Naive thymus-derived CD4-positive, alpha-beta T cell (primary cell): ENCODE results near the gene KRT26. TPM values are rescaled to one million over a fixed set of nuclear protein-coding genes. Genes with fewer than 3 reads are reported as not detected.

ENCODE experiments used
- ATAC-seq: fragments of 150-1000 bp; cut with Tn5 transposase; 2 replicates; pipeline ENCODE4 v1.10.0; 2021; ENCODE audit warnings: mild to moderate bottlenecking, moderate library complexity
- CTCF ChIA-PET: fragments of 350-600 bp; sonication (Branson Sonifier 250); formaldehyde crosslinking; loops from one replicate; lab custom pipeline; 2021; ENCODE audit warnings: antibody characterized with exemption; lab: Charles Lee
- POLR2A ChIA-PET: fragments of 350-600 bp; sonication (Branson Sonifier 250); formaldehyde crosslinking; loops from one replicate; lab custom pipeline; 2021; ENCODE audit warnings: antibody characterized with exemption, inconsistent platforms; lab: Charles Lee
- DNase-seq, 9 donors: peaks; one replicate each; pipeline versions ENCODE4 v3.0.0 to v3.0.0-alpha.2; 2020 to 2022; ENCODE audit warnings: mixed read lengths in 1 of 9
- H3K27ac ChIP-seq: one replicate; pipeline ENCODE4 v1.7.0; 2013; ENCODE audit warnings: mild to moderate bottlenecking, low read depth, low read length, moderate library complexity
- H3K27me3 ChIP-seq, 2 donors: one replicate each; pipeline ENCODE4 v1.7.0; 2013; ENCODE audit warnings: low read length in 2 of 2, mild to moderate bottlenecking in 2 of 2, moderate library complexity in 2 of 2; ENCODE audit not compliant: control insufficient read depth in 2 of 2, insufficient read depth in 2 of 2
- H3K36me3 ChIP-seq, 3 experiments: 1 replicate in 2 of 3; 2 replicates in 1 of 3; pipeline ENCODE4 v1.7.0; 2013; ENCODE audit warnings: low read length in 3 of 3, mild to moderate bottlenecking in 3 of 3, moderate library complexity in 1 of 3; ENCODE audit not compliant: insufficient read depth in 3 of 3, control insufficient read depth in 2 of 3
- H3K4me1 ChIP-seq, 2 donors: one replicate each; pipeline ENCODE4 v1.7.0; 2013; ENCODE audit warnings: low read length in 2 of 2, mild to moderate bottlenecking in 2 of 2, moderate library complexity in 1 of 2; ENCODE audit not compliant: control insufficient read depth in 2 of 2, insufficient read depth in 2 of 2
- H3K4me3 ChIP-seq: 2 replicates; pipeline ENCODE4 v1.7.0; 2013; ENCODE audit warnings: mild to moderate bottlenecking, low read length
- H3K9me3 ChIP-seq, 3 experiments: 1 replicate in 2 of 3; 2 replicates in 1 of 3; pipeline ENCODE4 v1.7.0; 2013; ENCODE audit warnings: low read length in 3 of 3; ENCODE audit not compliant: control insufficient read depth in 2 of 3
- H3K27ac Mint-ChIP-seq, 9 donors: one replicate each; pipeline ENCODE4 v1.8.0; 2020 to 2022; ENCODE audit warnings: mixed read lengths in 9 of 9, mild to moderate bottlenecking in 8 of 9, moderate library complexity in 5 of 9, inconsistent platforms in 2 of 9
- H3K27me3 Mint-ChIP-seq, 5 donors: one replicate each; pipeline ENCODE4 v1.8.0; 2021 to 2022; ENCODE audit warnings: mixed read lengths in 5 of 5, mild to moderate bottlenecking in 1 of 5
- H3K36me3 Mint-ChIP-seq, 5 donors: one replicate each; pipeline ENCODE4 v1.8.0; 2020 to 2022; ENCODE audit warnings: mixed read lengths in 5 of 5, mild to moderate bottlenecking in 3 of 5, inconsistent platforms in 1 of 5
- H3K4me1 Mint-ChIP-seq, 7 donors: one replicate each; pipeline ENCODE4 v1.8.0; 2020 to 2022; ENCODE audit warnings: mixed read lengths in 7 of 7, mild to moderate bottlenecking in 3 of 7, inconsistent platforms in 1 of 7
- H3K4me3 Mint-ChIP-seq, 10 donors: one replicate each; pipeline ENCODE4 v1.8.0; 2020 to 2022; ENCODE audit warnings: mild to moderate bottlenecking in 10 of 10, mixed read lengths in 10 of 10, moderate library complexity in 6 of 10, inconsistent platforms in 2 of 10
- H3K9me3 Mint-ChIP-seq, 11 donors: one replicate each; pipeline ENCODE4 v1.8.0; 2020 to 2022; ENCODE audit warnings: mixed read lengths in 11 of 11, mild to moderate bottlenecking in 4 of 11, inconsistent platforms in 1 of 11, moderate library complexity in 1 of 11
- intact Hi-C, 2 donors: fragments of 100-400 bp; cut with micrococcal nuclease; formaldehyde crosslinking; loops; one replicate each; pipeline ENCODE4 v1.15.1; 2023
- polyA plus RNA-seq, 2 donors: library from polyadenylated mRNA; unstranded; fragments of 300-500 nt; fragmentation: Illumina TruSeq; gene quantifications; one replicate each; pipeline ENCODE4 v1.2.3, GENCODE V29; 2021
- total RNA-seq, 6 experiments: library from RNA in 5 of 6; stranded (reverse) in 5 of 6; gene quantifications; 1 replicate in 5 of 6; 2 replicates in 1 of 6; pipeline ENCODE4 v1.2.3 and lab custom pipeline; 2021 to 2026

The KRT26 gene
- total and polyA plus RNA-seq, 7 experiments from 2014 or later = not detected

DNA sequence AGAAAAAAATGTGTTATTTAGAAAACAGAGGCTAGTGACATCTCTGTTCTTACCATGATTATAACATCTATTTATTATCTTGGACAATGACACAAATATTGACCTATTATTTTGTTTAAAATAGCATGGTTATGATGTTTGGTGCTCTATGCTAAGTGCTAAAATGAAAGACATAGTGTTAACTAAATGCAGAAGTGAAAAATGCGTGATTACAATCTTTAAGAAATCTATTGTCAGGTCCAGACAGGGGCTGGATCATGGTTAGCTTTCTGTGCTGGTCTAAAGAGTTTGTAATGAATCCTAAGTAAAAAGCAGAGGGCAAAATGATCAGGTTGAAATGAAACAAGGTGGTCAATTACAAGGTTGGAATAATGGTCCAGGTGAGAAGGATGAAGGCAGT lies 28.4 kb upstream of the KRT26 start:
- peaks cover 0 to 4% (median 0%) of the 10 kb centered on the region in 5 donors for H3K36me3 Mint-ChIP-seq
- H3K27ac ChIP-seq = no peak overlapping the region
- intact Hi-C loops = loop anchor here in 1 of 2 donors (5.0 kb wide), 1 partner anchor 847 kb away; no protein-coding TSS in a partner anchor
- peaks cover 27 to 42% (median 34%) of the 10 kb centered on the region in 5 donors for H3K27me3 Mint-ChIP-seq
- no peak overlapping the region for H3K4me3 Mint-ChIP-seq
- DNase-seq = no peak
- no peaks in the 10 kb centered on the region for H3K9me3 ChIP-seq
- peaks cover 0 to 4% of the 10 kb centered on the region in 2 donors for H3K27me3 ChIP-seq
- peaks cover 0 to 3% (median 0%) of the 10 kb centered on the region in 11 donors for H3K9me3 Mint-ChIP-seq
- no peak overlapping the region for H3K4me3 ChIP-seq
- ChIA-PET POLR2A (no interaction called here), CTCF (no interaction called here)
- no peak overlapping the region for H3K27ac Mint-ChIP-seq
- H3K4me1 Mint-ChIP-seq = peaks cover 0 to 4% (median 3%) of the 10 kb centered on the region in 7 donors
- no peaks in the 10 kb centered on the region for H3K4me1 ChIP-seq
- no peaks in the 10 kb centered on the region for H3K36me3 ChIP-seq
- no peak for ATAC-seq

DNA sequence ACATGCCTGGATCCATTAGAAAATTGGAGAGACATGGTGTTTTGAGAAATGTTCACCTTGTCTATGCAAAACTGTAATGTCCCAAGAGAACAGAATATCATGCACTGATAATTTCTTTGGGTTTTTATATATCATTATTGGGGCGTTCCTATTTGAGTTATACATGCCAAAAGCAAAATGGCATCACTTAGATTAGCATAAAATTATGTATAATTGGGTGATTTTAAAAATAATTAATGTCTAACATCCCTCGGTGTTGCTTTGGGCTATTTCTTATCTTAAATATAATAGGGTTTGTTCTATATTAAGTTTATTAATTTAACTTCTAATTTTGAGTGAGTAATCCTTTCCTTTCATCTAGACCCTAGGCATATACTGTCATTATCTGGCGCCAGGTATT lies 27.9 kb upstream of the KRT26 start, which contains the start of gene KRT28:
KRT28 (minus strand) TSS at position 101 of the 400 bp plus-strand sequence; CDS start at position 35, 66 bp downstream.
- ATAC-seq (no peak), DNase-seq (no peak)
- H3K9me3 Mint-ChIP-seq = no peaks in the 10 kb centered on the region
- H3K27ac ChIP-seq = no peak within 1 kb of the TSS
- H3K4me1 ChIP-seq = no peaks in the 10 kb centered on the region
- H3K4me1 Mint-ChIP-seq = peaks cover 0 to 4% (median 3%) of the 10 kb centered on the region in 7 donors
- peaks cover 22 to 40% (median 28%) of the 10 kb centered on the region in 5 donors for H3K27me3 Mint-ChIP-seq
- intact Hi-C loops = loop anchor here in 1 of 2 donors (5.0 kb wide), 1 partner anchor 847 kb away; no protein-coding TSS in a partner anchor
- no peak within 1 kb of the TSS for H3K4me3 Mint-ChIP-seq
- no peak within 1 kb of the TSS for H3K4me3 ChIP-seq
- no peaks in the 10 kb centered on the region for H3K9me3 ChIP-seq
- no peaks in the 10 kb centered on the region for H3K36me3 Mint-ChIP-seq
- peaks cover 0 to under 1% of the 10 kb centered on the region in 2 donors for H3K27me3 ChIP-seq
- H3K27ac Mint-ChIP-seq = no peak within 1 kb of the TSS
- CTCF ChIA-PET = no interaction called here
- H3K36me3 ChIP-seq = no peaks in the 10 kb centered on the region
- POLR2A ChIA-PET = no interaction called here

DNA sequence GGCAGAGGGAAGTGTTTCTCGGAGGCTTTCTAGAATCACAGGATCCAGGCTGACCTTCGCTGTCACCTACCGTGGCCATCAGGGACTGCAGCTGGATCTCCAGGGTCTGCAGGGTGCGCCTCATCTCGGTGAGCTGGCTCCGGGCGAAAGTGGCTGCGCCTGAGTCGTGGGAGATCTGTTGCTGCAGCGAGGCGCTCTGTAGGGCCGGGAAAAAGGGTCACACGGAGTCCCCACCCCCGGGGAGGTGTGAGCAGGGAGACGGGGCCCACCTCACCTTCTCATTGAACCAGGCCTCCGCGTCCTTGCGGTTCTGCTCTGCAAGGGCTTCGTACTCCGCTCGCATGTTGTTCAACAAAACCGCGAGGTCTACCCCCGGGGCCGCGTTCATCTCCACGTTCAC lies 24.8 kb upstream of the KRT26 start:
- Mint-ChIP-seq H3K9me3 (no peaks in the 10 kb centered on the region), H3K27ac (no peak overlapping the region), H3K4me3 (no peak overlapping the region), H3K4me1 (no peaks in the 10 kb centered on the region), H3K27me3 (peaks cover 14 to 45% (median 30%) of the 10 kb centered on the region in 5 donors), H3K36me3 (no peaks in the 10 kb centered on the region)
- DNase-seq (no peak), ATAC-seq (no peak)
- no peak overlapping the region for H3K27ac ChIP-seq
- no peaks in the 10 kb centered on the region for H3K27me3 ChIP-seq
- no peaks in the 10 kb centered on the region for H3K36me3 ChIP-seq
- intact Hi-C loops = no loop called here
- no peaks in the 10 kb centered on the region for H3K9me3 ChIP-seq
- H3K4me1 ChIP-seq = no peaks in the 10 kb centered on the region
- ChIA-PET POLR2A (no interaction called here), CTCF (no interaction called here)
- H3K4me3 ChIP-seq = no peak overlapping the region

DNA sequence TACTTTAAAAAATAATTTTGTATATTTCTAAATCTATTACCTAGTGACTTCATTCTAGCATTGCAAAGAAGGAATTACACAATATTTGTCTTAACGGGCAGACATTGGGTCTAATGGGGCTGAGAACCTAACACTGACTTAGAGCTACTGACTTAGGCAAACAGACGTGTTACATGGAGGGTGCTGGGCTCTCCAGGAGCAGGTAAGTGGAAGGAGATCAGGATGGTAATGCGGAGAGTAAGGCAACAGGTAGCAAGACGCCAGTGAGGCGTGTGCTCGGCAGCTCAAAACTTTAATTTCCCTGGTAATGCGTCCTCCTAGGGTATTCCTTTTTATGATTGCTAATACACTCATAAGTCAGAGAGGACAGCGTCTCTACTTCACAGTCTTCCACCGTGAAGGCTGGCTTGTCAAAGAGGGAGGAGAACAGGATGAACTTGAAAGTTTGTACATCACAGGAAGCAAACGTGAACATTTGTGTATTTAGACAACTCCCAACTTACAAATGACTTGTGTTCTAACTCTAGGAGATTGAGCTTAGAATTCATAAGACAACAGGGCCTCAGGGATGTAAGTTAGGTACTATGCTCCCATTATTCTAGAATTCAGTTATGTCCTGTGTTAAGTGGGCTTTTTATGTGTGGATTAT lies 23.1 kb upstream of the KRT26 start:
- no peak overlapping the region for H3K4me3 ChIP-seq
- intact Hi-C loops = no loop called here
- ChIA-PET POLR2A (no interaction called here), CTCF (no interaction called here)
- H3K9me3 ChIP-seq = no peaks in the 10 kb centered on the region
- H3K27ac ChIP-seq = no peak overlapping the region
- DNase-seq (no peak), ATAC-seq (no peak)
- H3K27me3 ChIP-seq = no peaks in the 10 kb centered on the region
- Mint-ChIP-seq H3K27ac (no peak overlapping the region), H3K4me3 (no peak overlapping the region), H3K4me1 (no peaks in the 10 kb centered on the region), H3K9me3 (no peaks in the 10 kb centered on the region), H3K36me3 (no peaks in the 10 kb centered on the region), H3K27me3 (peaks cover 14 to 45% (median 30%) of the 10 kb centered on the region in 5 donors)
- H3K4me1 ChIP-seq = no peaks in the 10 kb centered on the region
- no peaks in the 10 kb centered on the region for H3K36me3 ChIP-seq

DNA sequence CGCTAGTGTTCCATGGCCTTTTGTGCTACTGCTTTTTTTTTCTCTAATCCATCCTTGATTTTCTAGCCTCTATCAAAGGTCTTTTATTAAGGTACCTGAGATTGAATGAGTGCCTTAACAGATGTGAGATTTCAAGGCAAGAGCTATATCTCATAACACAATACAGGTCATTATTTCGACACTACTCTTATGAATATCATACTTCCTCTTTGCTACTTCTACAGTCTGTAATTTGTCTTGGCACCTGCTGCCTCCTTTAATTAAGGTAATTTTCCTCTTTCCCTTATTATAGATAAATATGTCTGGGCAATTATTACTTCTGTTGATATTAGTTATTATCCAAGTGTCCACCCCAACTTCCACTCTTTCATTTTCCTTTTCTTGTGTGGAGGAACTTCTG lies 22.5 kb upstream of the KRT26 start:
- no peaks in the 10 kb centered on the region for H3K9me3 Mint-ChIP-seq
- DNase-seq (no peak), ATAC-seq (no peak)
- H3K27ac ChIP-seq = no peak overlapping the region
- H3K4me3 ChIP-seq = no peak overlapping the region
- no peak overlapping the region for H3K27ac Mint-ChIP-seq
- no peaks in the 10 kb centered on the region for H3K9me3 ChIP-seq
- peaks cover 14 to 42% (median 28%) of the 10 kb centered on the region in 5 donors for H3K27me3 Mint-ChIP-seq
- ChIA-PET POLR2A (no interaction called here), CTCF (no interaction called here)
- H3K36me3 ChIP-seq = no peaks in the 10 kb centered on the region
- H3K4me1 ChIP-seq = no peaks in the 10 kb centered on the region
- no peak overlapping the region for H3K4me3 Mint-ChIP-seq
- H3K27me3 ChIP-seq = no peaks in the 10 kb centered on the region
- no peaks in the 10 kb centered on the region for H3K4me1 Mint-ChIP-seq
- no peaks in the 10 kb centered on the region for H3K36me3 Mint-ChIP-seq
- intact Hi-C loops = no loop called here

DNA sequence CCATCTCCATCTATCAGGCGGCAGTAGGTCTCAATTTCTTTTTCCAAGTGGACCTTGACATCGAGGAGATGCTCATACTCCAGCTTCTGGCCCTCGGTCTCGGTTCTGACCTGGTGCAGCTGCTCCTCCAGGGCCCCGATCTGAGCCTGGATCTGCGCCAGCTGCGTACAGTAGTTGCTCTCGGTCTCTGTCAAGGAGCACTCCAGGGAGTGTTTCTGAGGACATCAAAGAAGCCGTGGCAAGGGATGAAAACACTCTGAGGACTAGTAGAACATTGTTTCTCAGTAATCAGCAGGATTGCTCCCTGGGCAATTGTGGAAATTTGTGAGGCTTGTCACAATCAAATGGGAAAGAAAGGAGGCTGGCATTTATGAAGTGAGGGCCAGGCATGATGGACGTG lies 21.8 kb upstream of the KRT26 start:
- intact Hi-C loops = no loop called here
- Histone ChIP-seq H3K9me3 (no peaks in the 10 kb centered on the region), H3K27ac (no peak overlapping the region), H3K4me1 (no peaks in the 10 kb centered on the region), H3K4me3 (no peak overlapping the region), H3K36me3 (no peaks in the 10 kb centered on the region), H3K27me3 (no peaks in the 10 kb centered on the region)
- H3K9me3 Mint-ChIP-seq = no peaks in the 10 kb centered on the region
- H3K4me3 Mint-ChIP-seq = no peak overlapping the region
- H3K27me3 Mint-ChIP-seq = peaks cover 13 to 39% (median 23%) of the 10 kb centered on the region in 5 donors
- no peak overlapping the region for H3K27ac Mint-ChIP-seq
- H3K4me1 Mint-ChIP-seq = no peaks in the 10 kb centered on the region
- DNase-seq = no peak
- ChIA-PET CTCF (no interaction called here), POLR2A (no interaction called here)
- H3K36me3 Mint-ChIP-seq = no peaks in the 10 kb centered on the region
- ATAC-seq = no peak
